Kidney epithelial cell (primary cell): ENCODE measurements around the gene TDRD12. TPM values are rescaled to one million over a fixed set of nuclear protein-coding genes. Genes with fewer than 3 reads are reported as not detected.

Source experiments
- DNase-seq: peaks from one replicate; pipeline ENCODE4 v3.0.0-alpha.2; 2010; ENCODE audit warnings: low read depth
- H3K27me3 ChIP-seq: 2 replicates; pipeline ENCODE4 v1.6.0; 2011; ENCODE audit warnings: low read length; ENCODE audit not compliant: control insufficient read depth, insufficient read depth
- H3K36me3 ChIP-seq: 2 replicates; pipeline ENCODE4 v1.5.1; 2011; ENCODE audit warnings: low read length; ENCODE audit not compliant: control insufficient read depth, insufficient read depth
- H3K4me3 ChIP-seq: 2 replicates; pipeline ENCODE4 v1.5.1; 2011; ENCODE audit warnings: low read depth, mild to moderate bottlenecking, control low read depth, low read length
- total RNA-seq: library from RNA; depleted of rRNA; stranded (reverse); fragments of >200 nt; gene quantifications from 2 replicates; pipeline ENCODE4 v1.2.3, GENCODE V29; 2015
- TF ChIP-seq, protein P1 (sequence below): IDR thresholded peaks from 2 replicates; pipeline ENCODE4 v1.5.1; 2011; ENCODE audit warnings: mild to moderate bottlenecking, moderate library complexity, low read length, control low read depth, inconsistent platforms; ENCODE audit not compliant: insufficient read depth, poor library complexity, severe bottlenecking

The TDRD12 gene
- total RNA-seq, 1 donor from 2014 or later = 0.29 TPM

GRCh38 chr19:32863301-32863700 is 143.7 kb downstream of the TDRD12 start:
- H3K36me3 ChIP-seq = no peaks in the 10 kb centered on the region
- H3K27me3 ChIP-seq = no peaks in the 10 kb centered on the region
- TF ChIP-seq, protein P1, sequence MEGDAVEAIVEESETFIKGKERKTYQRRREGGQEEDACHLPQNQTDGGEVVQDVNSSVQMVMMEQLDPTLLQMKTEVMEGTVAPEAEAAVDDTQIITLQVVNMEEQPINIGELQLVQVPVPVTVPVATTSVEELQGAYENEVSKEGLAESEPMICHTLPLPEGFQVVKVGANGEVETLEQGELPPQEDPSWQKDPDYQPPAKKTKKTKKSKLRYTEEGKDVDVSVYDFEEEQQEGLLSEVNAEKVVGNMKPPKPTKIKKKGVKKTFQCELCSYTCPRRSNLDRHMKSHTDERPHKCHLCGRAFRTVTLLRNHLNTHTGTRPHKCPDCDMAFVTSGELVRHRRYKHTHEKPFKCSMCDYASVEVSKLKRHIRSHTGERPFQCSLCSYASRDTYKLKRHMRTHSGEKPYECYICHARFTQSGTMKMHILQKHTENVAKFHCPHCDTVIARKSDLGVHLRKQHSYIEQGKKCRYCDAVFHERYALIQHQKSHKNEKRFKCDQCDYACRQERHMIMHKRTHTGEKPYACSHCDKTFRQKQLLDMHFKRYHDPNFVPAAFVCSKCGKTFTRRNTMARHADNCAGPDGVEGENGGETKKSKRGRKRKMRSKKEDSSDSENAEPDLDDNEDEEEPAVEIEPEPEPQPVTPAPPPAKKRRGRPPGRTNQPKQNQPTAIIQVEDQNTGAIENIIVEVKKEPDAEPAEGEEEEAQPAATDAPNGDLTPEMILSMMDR = no peak
- no peak overlapping the region for H3K4me3 ChIP-seq
- no peak for DNase-seq

- TF ChIP-seq, protein P1 = no peak
- DNase-seq = no peak
Measured at GRCh38 chr19:32863841-32864240, 144.3 kb downstream of the TDRD12 start.

GRCh38 chr19:32864318-32865007 is 144.9 kb downstream of the TDRD12 start:
- TF ChIP-seq, protein P1 = no peak
- no peaks in the 10 kb centered on the region for H3K36me3 ChIP-seq
- H3K4me3 ChIP-seq = no peak overlapping the region
- DNase-seq = no peak
- H3K27me3 ChIP-seq = no peaks in the 10 kb centered on the region

More at GRCh38 chr19:32863841-32864240, 144.3 kb downstream of the TDRD12 start:
- H3K27me3 ChIP-seq = no peaks in the 10 kb centered on the region
- no peak overlapping the region for H3K4me3 ChIP-seq
- no peaks in the 10 kb centered on the region for H3K36me3 ChIP-seq

DNA sequence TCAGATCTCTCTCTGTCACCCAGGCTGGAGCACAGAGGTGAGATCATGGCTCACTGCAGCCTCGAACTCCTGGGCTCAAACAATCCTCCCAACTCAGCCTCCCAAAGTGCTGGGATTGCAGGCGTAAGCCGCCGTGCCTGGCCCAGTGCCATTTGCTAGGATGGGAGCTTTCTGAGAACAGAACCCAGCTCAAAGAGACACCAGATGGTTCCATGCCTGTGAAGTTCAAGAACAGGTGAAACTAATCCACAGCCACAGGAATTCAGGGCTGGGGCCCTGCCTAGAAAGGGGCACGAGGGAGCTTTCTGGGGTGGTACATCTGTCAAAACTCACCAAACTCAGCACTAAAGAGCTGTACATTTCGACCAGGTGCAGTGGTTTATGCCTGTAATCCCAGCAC is 145.8 kb downstream of the TDRD12 start:
- TF ChIP-seq, protein P1 = no peak
- Histone ChIP-seq H3K36me3 (no peaks in the 10 kb centered on the region), H3K4me3 (no peak overlapping the region), H3K27me3 (no peaks in the 10 kb centered on the region)
- DNase-seq = no peak

GRCh38 chr19:32866061-32866460 is 146.5 kb downstream of the TDRD12 start:
- TF ChIP-seq, protein P1 = no peak
- DNase-seq = no peak
- Histone ChIP-seq H3K36me3 (no peaks in the 10 kb centered on the region), H3K4me3 (no peak overlapping the region), H3K27me3 (no peaks in the 10 kb centered on the region)
